ENCODE data around the gene ADGRG2. TPM values are rescaled to one million over a fixed set of nuclear protein-coding genes. Genes with fewer than 3 reads are reported as not detected.
A peak's percentile ranks its signal among the peaks of the same experiment; 100 is the strongest.

ADGRG2 gene
- total and polyA plus RNA-seq, 2 of the 13 experiments (the other 11 are each of a cell fraction or from before 2014, with no cell fraction given) = not detected

DNA sequence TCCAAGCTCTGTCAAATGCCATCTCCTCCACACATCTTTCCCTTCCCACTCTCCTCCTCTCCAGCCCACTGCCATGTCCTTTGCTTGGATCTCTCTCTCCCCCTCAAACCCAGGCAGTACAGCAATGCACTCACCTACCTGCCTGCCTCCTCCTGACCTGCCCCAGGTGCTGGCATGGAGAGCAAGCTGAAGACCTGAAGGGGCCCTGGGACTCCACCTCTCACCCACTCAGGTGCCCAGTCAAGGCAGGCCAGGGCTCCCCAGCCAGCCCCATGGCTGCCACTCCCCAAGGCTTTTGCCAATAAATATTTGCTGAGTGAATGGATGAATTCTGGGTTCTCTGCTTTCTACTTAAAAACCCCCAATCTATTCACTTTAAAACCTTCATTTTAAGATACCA lies 125.7 kb downstream of the ADGRG2 start (continued):
- TF ChIP-seq IRF2 (CRISPR knock-in tag; IDR thresholded peaks at IDR 0.05) (no peak), ZNF496 (CRISPR knock-in tag; IDR thresholded peaks at IDR 0.05; ENCODE audit: insufficient replicate concordance) (no peak)
- TF ChIP-seq, protein P1, sequence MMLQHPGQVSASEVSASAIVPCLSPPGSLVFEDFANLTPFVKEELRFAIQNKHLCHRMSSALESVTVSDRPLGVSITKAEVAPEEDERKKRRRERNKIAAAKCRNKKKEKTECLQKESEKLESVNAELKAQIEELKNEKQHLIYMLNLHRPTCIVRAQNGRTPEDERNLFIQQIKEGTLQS (CRISPR knock-in tag; IDR thresholded peaks at IDR 0.05) = no peak

DNA sequence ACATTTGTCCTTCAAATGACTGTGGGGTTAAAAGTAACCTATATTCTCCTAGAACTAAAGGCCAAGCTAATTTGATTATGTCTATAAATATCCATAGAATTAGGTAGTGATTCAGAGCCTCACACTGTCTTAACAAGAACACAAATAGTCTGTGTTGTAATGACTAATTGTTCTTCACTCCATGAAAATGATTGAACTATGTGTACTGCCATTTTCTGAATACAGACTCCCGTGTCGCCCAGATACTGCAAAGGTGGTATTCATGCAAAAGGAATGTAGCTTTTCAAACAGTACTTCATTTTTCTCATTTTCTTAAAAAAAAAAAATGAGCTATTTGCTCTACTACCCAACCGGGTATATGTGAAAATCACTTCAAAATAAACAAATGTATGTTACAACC lies 127.0 kb downstream of the ADGRG2 start:
- BruUV-seq (replicated peaks) = no TSS peak
- no peak overlapping the region for H3K4me3 ChIP-seq (replicated peaks in 1 of 3; ENCODE audit: insufficient read depth in 1 of 3, low read depth in 2 of 3, low read length in 3 of 3)
- no peak for ATAC-seq
- H3K4me2 ChIP-seq (ENCODE audit: low read depth, low read length) = no peak overlapping the region
- no peaks in the 10 kb centered on the region for H3K36me3 ChIP-seq (replicated peaks in 1 of 2; ENCODE audit: control insufficient read depth in 1 of 2, insufficient read depth in 2 of 2, low read length in 2 of 2)
- 45% methylated on average over 3 of the region's 3 CpGs for WGBS (ENCODE audit: low lambda C conversion rate)
- no peaks in the 10 kb centered on the region for H4K20me1 ChIP-seq (ENCODE audit: insufficient read depth, low read length)
- H3K4me1 ChIP-seq (ENCODE audit: insufficient read depth, low read length) = peaks cover 7% of the 10 kb centered on the region
- POLR2A ChIA-PET = interaction anchor here (1.1 to 2.0 kb wide), 2 partner anchors 10 to 12 kb away, joined by 6 to 7 read pairs; partner anchors contain the start of gene PHKA2
- H3K27me3 ChIP-seq (ENCODE audit: control insufficient read depth in 1 of 2, insufficient read depth in 2 of 2, low read length in 2 of 2) = no peaks in the 10 kb centered on the region
- intact Hi-C loops (cut with micrococcal nuclease; ENCODE audit: unreplicated experiment) = no loop called here
- TF ChIP-seq ZNF646 (CRISPR knock-in tag; IDR thresholded peaks at IDR 0.05) (no peak), CREB1 (IDR thresholded peaks at IDR 0.05) (no peak), CREB1 (CRISPR knock-in tag; IDR thresholded peaks at IDR 0.05) (no peak), HOXA5 (CRISPR knock-in tag; IDR thresholded peaks at IDR 0.05) (no peak), ZNF768 (CRISPR knock-in tag; IDR thresholded peaks at IDR 0.05) (no peak), SMC3 (IDR thresholded peaks at IDR 0.05; ENCODE audit: low read length) (no peak), BATF2 (CRISPR knock-in tag; IDR thresholded peaks at IDR 0.05) (no peak), ZNF281 (CRISPR knock-in tag; IDR thresholded peaks at IDR 0.05; ENCODE audit: borderline replicate concordance) (no peak), CBFB (CRISPR knock-in tag; IDR thresholded peaks at IDR 0.05) (no peak)
- DNase-seq (ENCODE audit: low spot score) = peak; percentile 47
- H2AFZ ChIP-seq (ENCODE audit: low read length) = no peak overlapping the region
- no peak overlapping the region for H3K9ac ChIP-seq (ENCODE audit: insufficient read depth, low read depth, low read length)
- H3K27ac ChIP-seq (ENCODE audit: extremely low read length, insufficient read depth, low read length) = no peak overlapping the region
- H3K79me2 ChIP-seq (ENCODE audit: insufficient read depth, low read length) = no peaks in the 10 kb centered on the region
- in situ Hi-C loops (cut with HindIII; ENCODE audit: extremely low pct_ligation_motif_present, low pct_unique_long_range_greater_than_20kb) = no loop called here
- no peak for FAIRE-seq
- CTCF ChIA-PET (ENCODE audit: low intra/inter-chr PET ratio, low total read pairs) = no interaction called here
- H3K9me3 ChIP-seq (ENCODE audit: low read length) = no peaks in the 10 kb centered on the region

Measured in HepG2 (cell line).